COLO829 (cell line): ENCODE measurements around the gene ESAM.
A peak's percentile ranks its signal among the peaks of the same experiment; 100 is the strongest.
"Not testable (repeated sequence)": the region's sequence is repeated elsewhere in the genome, so short reads cannot be mapped to it uniquely, and the experiment has no call there.

Experiments
- DNase-seq: peaks from one replicate; pipeline ENCODE4 v3.0.0; 2012; ENCODE audit warnings: low spot score

ESAM gene

DNA sequence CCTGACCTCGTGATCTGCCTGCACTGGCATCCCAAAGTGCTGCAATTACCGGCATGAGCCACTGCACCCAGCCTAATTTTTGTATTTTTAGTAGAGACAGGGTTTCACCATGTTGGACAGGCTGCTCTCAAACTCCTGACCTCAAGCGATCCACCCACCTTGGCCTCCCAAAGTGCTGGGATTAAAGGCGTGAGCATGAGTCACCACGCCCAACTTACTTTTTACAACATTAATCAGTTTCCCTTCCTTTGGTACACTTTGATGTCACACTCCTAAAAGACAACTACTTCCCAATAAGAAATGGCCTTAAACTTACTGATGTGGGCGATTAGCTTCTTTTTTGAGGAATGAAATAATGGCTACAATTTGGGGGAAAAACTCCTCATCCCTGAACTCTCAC, 8.9 kb upstream of the ESAM start:
- DNase-seq: not testable (repeated sequence)

DNA sequence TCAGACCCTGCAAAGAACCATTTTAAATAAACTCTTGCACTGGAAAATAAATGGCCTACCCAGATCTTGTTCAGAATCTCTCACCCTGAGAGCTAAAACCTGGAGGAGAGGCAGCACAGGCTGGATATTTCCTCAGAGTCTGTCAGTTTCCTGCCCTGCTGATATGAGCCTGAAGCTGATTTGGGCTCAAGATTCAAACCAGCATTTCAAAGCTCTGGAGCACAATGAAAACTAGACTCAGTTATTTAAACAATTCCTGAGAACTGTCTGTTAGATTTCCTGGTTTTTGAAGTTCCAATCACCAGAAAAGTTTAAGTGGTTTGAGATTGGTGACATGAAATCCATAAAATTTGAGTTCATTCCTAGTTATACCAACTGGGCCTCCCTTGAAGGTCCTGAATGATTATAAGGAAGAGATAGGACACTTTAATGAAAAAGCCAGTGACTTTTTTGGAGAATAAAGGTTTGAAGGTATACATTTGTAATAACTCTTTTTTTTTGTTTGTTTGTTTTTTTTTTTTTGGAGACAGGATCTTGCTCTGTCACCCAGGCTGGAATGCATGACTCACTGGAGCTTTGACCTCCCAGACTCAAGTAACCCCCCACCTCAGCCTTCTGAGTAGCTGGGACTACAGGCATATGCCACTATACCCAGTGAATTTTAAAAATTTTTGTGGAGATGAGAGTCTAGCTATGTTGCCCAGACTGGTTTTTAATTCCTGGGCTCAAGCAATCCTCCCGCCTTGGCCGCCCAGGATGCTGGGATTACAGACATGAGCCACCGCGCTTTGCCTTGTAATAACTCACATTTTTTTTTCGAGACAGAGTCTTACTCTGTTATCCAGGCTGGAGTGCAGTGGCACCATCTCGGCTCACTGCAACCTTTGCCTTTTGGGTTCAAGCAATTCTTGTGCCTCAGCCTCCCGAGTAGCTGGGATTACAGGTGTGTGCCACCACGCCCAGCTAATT, 8.0 kb upstream of the ESAM start:
- DNase-seq: no peak

DNA sequence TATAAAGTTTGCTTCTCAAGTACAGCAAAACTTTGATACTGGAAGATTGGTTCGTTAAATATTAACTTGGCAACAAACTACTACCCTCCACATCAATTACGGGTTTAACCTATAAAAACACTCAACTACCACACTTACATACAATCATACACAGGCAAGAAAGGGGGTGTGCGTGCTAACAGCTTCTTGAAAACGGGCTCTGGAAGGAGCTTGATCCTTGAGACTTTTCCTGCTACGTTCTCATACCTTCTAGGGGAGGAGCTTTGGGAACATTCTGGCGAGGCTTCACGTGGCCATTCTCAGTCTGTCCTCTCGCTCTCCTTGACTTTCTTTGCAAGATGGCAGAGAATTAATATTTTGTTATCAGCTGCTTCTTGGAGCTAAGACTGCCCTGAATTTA, 6.8 kb upstream of the ESAM start:
- no peak for DNase-seq

DNA sequence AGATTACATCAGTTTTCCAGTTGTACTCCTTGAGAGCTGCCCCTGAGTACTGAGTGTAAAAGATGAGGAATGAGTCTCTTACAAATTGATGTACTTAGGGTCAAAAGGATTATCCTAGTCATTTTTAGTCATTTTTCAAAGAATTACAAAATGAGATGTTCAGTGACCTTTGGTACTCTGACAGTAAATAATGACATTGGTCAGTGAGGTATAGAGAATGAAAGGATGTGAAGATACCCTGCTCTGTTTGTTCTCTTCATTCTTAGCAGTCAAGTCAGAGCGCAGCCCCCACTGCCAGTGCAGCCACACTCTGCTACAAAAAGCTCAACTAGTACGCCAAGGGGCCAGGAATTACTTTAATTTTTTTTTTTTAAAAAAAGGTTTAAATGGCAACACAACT, 4.1 kb upstream of the ESAM start:
- DNase-seq: no peak

DNA sequence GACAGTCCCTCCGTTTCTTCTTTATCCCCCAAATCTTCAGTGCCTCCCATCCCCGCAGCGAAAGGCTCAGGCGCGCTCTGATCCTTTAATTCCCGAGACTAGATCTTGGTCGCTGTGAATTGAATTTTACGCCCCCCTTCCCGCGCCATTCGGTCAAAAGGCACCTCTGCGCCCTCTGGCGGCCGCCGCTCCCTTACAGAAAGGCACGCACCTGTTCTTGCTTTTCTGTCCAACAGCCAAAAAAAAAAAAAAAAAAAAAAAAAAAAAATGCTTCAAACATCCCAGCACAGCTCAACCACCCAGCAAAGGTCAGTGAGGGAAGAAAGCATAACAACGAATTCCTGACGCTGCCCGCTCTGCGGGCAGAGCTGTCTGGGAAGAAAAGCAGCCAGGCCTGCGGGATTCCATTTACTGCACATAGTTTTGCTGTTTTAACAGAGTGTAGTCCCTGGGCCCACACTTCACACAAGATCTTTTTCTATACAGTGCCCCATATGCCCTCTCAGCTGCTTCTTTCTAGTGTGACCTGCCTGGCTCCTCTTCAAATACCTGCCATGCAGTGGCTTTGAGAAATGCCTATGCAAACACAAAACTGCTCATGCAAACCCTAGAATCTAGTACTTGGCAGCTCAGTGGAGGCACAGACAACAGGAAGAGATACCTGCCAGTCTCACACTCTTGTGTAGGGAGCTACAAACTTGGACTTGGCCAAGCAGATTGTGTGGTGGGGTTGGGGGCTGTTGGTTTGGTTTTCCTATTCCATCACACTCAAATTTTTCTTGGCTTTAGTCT, 1.3 kb upstream of the ESAM start:
- DNase-seq: peak; percentile 37

DNA sequence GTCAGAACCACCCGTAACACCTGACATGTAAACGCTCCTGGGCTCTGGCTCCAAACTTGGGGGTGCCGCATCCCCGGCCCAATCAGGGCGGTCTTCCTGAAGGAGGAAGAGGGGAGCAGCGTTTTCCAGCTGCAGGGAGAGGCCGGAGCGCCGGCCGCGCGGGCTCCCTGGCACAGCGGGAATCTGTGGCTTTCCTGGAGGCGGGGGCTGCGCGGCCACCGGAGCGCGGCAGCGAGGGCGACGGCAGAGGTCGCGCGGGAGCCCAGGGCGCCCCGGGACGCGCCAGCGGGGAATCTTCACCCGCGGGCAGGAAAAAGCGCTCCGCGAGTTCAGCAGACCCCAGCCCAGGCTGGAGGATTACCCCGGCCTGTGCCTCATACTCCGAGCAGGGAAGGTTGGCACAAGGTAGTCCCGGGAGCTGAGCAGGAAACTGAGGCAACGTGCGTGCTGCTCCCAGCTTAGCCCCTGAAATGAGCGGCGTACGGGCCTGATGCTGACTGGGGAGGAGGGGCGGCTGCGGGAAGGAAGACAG, 600 bp upstream of the ESAM start:
- no peak for DNase-seq

DNA sequence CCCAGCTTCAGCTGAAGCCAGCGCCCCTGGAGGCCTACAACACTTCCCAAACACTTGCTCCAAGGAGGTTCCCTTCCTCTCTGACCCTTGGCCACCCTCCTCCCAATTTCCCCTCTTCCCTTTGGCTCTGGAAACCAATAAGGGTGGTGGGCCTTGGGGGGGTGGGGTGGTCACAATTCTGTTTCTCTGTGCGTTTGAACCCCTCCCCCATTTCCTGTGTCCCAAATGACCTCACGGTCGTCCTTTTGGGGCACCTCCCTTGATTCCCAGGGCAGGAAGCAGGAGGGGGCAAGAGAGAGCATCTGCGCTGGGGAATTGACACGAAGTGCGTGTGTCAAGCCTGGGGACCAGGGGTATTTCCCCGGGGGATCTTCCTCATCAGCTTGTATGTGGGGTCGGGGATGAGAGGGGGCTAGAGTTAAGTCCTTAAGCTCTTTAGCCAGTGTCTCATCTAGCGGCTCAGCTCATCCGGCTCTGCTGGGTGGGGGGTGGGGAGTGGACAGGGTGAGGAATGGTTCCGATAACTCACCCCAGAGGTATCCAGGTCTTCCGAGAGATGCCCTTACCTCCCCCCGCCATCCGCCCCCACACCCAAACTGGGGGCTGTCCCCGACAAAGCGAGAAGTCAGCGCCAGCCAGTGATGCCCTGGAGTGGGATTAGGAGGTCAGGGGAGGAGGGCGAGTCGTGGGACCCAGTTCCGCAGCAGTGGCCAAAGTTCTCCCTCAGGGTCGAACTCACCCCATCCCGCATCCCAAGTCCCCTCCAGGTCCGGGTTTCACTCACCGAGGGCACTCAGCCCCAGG, 587 bp downstream of the ESAM start:
- no peak for DNase-seq

DNA sequence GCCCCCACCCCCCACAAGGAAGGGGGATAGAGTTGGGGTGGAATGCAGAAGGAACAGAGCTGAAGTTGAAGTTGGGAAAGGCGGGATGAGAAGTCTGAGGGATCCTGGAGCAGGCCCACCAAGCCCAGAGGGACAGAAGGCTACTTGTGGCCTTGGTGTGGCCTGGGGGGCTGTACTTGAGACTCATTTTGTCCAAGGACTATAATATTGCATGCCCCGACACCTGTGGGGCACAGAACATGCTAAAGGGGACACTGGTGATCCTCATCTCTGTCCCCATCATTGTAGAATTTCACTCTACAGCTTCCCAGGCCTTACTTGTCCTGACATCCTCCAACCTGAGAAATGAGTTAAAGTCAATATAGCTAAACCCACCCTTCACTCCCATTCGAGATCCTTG, 1.3 kb downstream of the ESAM start:
- DNase-seq: no peak

DNA sequence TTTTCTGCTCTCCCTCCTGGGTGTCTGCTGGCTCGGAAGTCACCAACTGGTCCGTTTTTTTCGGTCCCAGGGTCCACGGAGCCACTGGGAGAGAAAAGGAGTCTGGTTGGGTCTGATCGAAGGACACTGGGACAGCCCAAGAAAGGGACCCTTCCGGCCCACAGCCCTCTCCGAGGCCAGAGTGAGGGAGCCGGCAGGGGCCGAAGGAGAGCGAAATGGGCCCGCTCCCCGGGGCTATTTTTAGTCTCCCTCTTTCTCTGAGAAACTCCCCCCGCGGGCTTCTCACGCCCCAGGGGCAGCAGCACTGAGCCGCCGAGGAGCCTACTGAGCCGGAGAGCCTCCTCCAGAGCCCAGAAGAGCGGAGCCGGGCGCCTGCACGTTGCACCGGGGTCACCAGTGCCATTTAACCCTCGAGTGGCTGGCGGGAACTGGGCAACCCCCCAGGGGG, 1.9 kb downstream of the ESAM start:
- DNase-seq: no peak

DNA sequence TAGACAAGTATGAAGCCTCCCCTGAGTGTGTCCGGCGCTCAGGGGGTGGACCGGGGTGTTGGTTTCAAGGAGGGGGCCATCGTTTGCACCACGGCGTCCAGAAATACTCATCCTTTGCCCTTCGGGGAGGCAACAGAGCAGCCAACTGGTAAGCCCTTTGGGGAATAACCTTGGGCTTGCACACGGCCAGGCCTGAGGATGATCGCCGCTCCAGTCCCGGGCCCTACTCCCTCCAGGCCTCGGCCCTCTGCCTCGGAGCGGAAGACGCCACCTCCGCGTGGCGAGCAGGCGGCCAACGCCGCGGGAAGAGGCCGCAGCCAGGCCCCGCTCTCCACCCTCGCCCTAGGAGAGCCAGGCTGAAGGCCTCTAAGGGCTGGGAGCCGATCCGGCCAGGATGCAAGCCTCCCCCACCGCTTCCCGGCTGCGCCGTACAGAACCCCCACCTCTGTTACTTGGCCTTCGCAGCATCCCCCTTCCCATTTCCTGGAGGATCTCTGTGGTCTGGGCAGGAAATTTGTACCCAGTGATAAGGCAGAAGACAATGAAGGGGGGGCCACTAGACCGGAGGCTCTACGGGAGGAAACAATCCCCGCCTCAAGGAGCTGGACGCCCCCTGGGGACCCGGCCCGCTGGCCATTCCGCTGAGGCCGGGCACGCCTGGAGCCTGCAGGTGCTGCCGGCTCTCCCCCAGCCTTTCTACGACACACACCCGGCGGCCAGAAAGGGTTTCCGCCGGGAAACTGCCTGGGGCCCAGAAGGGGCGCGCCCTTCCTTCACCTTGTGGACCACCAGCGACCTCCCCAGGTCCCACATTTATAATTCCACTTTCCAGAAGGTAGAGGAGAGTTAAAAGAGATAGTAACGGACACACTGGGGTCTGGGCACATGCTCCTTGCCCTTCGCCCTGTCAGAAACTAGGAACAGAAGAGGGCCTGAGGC, 2.6 kb downstream of the ESAM start:
- no peak for DNase-seq

DNA sequence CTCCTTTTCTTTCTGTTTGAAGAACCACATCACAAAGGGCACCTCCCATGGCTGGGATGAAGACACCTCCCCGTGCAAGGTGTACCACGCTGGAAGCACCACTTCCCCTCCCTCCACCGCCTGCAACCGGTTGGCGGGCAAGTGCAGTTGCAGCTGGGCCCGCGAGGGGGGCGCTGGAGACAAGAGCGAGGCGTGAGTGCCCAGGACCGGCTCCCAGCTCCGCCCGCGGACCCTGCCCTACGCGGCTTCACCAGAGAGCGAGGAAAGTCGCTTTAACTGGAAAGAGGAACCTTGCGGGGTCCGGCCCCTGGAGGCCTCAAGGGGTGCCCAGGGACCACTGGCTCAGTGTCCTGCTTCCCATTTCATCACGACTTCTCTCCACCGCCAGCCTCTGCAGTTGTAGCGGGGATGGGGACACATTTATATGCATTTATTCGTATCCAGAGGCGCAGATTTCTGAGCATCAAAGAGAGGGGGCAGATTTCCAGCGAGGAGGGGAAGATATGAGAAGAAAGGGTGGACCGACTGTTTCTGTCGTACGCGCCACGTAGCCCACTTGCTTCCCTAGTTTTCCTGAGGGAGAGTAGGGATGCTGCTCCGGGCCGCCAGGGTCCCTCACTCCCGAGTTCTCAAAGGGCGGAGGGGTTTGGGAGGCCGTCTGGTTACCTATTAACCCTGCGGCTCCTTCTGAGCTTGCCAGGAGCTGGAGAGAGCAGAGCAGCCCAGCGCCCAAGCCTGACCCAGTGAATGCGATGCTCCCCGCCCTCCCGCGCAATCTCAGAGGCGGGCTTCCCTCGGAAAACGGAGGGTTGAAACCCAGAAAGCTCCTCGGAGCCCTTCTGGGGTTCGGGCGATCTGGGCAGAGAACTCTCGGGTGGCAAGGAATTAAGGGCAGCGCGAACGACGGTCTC, 3.5 kb downstream of the ESAM start:
- DNase-seq: peak; percentile 30

DNA sequence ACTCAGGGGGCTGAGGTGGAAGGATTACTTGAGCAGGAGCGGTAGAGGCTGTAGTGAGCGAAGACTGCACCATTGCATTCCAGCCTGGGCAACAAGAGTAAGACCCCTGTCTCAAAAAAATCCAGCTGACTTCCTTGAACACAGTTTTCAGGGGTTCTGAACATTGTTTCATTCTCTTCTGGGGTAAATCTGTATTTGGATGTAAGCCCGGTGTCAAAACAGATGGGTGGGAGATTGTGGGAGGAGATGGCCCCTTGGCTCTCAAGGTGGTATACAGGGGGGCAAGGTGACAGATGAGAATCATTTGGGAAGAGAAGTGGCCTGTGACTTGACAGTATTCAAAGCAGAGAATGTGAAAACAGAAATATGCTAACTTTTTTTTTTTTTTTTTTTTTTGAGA, 4.8 kb downstream of the ESAM start:
- no peak for DNase-seq

DNA sequence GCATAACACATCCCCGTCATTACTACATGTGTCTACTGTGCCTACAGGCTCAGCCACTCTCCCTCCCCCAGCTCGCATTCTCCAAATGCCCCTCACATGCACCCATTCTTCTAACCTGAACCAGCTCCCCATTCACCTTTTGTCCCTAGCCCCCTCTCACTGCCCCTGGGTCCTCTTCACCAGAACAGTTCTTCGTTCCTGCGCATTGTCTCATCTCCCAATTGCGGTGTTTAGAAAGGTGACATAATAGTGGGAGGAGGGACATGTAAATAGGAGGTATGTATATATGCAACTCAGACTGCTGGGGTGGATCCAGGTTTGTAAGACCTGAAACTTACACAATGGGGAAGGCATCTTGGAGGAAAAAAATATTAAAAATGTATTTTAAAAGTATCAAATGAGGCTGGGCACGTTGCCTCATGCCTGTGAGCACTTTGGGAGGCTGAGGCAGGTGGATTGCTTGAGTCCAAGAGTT, 5.3 kb downstream of the ESAM start:
- no peak for DNase-seq

DNA sequence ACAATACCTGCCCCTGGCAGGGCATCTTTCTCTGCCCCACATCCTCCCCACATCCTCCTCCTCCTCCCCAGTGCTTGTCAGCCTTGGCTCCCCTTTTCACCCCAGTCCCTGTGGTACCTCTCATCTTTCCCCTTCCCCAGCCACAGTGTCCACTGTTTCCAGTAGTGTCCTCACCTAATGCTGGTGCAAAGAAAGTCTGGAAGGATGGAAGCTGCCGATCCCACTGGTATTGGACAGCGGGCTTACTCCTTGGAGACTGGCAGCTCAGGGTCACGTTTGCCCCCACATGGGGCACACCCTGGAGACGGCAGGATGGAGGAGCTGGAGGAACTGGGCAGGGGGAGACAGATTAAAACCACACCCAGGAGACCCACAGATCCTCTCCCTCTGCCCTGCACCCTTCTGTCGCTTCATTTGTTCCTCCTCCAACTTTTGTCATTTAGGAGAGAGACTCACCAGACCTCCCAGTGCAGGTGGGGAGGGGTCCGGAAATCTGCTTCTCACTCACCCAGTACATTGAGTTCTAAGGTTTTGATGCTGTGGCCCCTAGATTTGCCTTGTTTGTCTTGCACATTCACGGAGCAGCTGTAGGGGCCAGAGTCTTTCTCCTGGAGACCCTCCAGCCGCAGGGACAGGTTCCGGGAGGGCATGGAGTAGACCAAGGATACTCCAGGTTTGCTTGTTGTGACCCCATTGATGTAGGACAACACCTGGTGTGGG, 5.9 kb downstream of the ESAM start:
- no peak for DNase-seq

DNA sequence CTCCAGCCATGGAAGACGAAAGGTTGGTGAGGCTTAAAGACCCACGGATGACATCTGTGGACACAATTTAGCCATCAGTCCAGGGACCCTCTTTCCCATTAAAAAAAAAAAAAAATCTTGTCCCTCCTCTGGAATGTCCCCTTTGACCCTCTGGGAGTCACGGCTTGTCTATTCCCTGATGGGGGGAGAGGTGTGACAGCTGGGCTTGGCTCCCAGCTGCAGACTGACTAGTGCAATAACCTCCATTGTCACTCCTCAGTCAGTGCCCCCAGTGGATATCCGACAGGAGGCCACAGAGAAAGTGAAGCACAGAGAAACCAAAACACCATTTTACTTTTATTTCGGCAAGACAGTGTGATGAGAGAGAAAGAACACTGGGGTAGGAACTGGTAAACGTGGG, 7.4 kb downstream of the ESAM start:
- DNase-seq: no peak

DNA sequence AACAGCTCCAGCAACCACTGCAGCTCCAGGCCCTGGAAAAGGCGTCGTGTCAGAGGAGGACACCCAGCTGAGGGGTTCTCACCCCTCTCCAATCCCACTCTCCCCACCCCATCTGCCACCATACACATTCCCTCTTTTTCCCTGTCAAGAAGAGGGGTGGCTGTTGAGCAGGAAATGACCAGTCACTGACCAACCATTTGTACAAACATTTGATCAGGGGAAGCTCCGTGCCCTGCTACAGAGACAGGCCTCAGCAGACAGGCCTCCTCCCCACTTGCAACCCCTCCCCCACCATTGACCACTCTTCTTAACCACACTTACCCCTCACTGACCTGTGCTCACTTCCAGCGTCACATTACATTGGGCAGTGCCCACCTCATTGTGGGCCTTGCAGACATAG, 7.8 kb downstream of the ESAM start:
- no peak for DNase-seq

DNA sequence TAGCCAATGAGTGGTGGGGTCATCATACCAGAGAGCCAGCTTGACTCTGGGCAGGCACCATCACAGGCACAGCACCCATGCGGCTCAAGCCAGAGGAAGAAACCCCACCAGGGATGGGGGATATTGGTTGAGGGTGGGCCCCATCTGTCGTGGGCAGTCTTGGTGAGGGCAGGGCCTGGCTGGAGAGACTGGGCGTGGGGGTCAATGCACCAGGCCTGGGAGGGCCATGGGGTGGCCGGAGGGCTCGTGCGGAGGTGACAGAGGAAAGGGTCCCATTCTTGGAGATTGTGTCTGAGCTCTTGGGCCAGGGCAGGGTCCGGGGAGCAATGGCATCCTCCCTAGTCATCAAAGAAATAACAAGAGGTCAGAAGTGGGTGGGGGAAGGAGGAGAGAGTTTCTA, 8.5 kb downstream of the ESAM start:
- no peak for DNase-seq

DNA sequence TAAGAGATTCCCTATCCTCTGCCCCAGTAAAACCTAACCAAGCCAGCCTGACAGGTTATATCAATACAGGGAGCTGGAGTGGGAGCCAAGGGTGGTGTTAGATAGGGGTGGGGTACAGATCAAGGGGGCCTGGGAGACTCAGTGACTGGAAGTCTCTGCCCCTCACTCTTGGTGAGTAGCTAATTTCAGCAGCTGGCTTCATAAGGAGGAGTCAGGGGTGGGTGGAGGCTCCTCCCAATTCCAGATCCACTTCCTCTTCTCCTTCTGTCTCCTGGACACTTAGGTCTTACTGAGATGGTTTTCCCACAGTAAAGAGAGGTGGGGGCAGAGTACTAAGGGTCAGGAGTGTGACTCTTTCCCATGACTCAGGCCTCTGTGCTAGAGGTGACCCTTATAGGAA, 8.9 kb downstream of the ESAM start:
- no peak for DNase-seq

DNA sequence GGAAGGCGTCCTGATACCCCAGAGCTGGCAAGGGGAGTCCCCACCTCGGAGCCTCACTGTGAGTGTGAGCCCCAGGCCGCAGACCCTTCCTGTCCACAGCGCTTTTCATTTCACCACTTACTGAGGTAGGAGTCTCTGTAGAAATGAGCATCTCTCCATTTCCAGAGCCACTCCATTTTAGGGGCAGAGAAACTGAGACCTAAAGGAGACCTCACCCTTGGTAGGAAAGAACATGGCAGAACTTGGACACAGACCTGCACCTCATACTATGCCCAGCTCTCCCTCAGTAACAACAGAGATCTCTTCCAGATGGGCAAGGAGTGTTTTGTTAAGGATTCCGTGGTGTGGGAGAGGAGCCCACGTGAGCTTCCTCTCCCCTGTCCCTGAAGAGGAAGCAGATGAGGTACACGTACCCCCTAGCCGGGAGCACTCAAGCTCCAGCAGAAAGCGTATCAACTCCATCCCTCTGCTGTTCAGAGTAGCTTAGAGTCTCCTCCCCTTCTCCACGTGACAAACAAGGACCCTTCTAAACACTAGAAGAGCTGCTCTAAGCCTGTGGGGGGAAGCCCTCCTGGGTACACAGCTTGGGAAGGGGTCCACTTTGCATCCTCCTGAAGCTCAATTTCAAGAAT, 9.5 kb downstream of the ESAM start:
- no peak for DNase-seq
